Heart left ventricle (tissue), 13 donors: Measurements from ENCODE around the gene C11orf91.

Source experiments
- CTCF ChIP-seq, 12 donors: fragments of 200-600 bp; sonication (generic) in 4 of 12; IDR thresholded peaks; one replicate each; pipeline versions ENCODE4 v1.5.0 to v1.8.0; 2018 to 2022; ENCODE audit warnings: antibody characterized with exemption in 12 of 12, mild to moderate bottlenecking in 5 of 12
- POLR2A ChIP-seq, 2 donors: fragments of 450-650 bp; IDR thresholded peaks; one replicate each; pipeline ENCODE4 v1.6.1; 2017; ENCODE audit warnings: antibody characterized with exemption in 2 of 2, mild to moderate bottlenecking in 2 of 2, moderate library complexity in 2 of 2
- donor health status: ischemic (EF 13 %, LVEDD 7.1; RV severe dilation, severe dysfunction).
- donor health status: DM: no; HTN: yes; CAD: no.
- donor health status: DM: no; HTN: no; CAD: no.
- donor health status: ischemic (EF 25% LVEDD 6.9; RV normal size, moderate dysfunction).
- donor health status: ischemic (EF 25% LVEDD 5.7; RV mildly dilated, moderate dysfunction).
- donor health status: ischemic (EF 35%, LVEDD 5.7; RV mildly dilated, moderate dysfunction).
- donor health status: nonischemic (EF 11% LVEDD 7.7; RV severe dilation, severe dysfunction).
- donor health status: DM: yes; HTN: yes; CAD: no.
- donor health status: PGD.
- donor health status: ischemic (EF 29% LVEDD 5.4; RV normal size, mild dysfunction).
- donor health status: nonischemic (EF 23%, LVEDD 6.1; RV moderate dilation, normal function).

- no peak for TF ChIP-seq CTCF (IDR thresholded peaks at IDR 0.05)
- TF ChIP-seq POLR2A (IDR thresholded peaks at IDR 0.05), result no peak
These were observed 43.9 kb downstream of the C11orf91 start for GRCh38 chr11:33656768-33657167.
